ENCODE measurements around the gene MUC4. TPM values are rescaled to one million over a fixed set of nuclear protein-coding genes. Genes with fewer than 3 reads are reported as not detected.

The MUC4 gene
- polyA plus RNA-seq, 1 donor from 2014 or later, result not detected

- H3K4me2 ChIP-seq (ENCODE audit: low read length), result no peak overlapping the region
- no peak overlapping the region for H3K27ac ChIP-seq (ENCODE audit: low read length)
- H3K9ac ChIP-seq (ENCODE audit: low read length), result no peak overlapping the region
- H3K36me3 ChIP-seq (ENCODE audit: insufficient read depth, low read length), result no peaks in the 10 kb centered on the region
- H4K20me1 ChIP-seq (ENCODE audit: insufficient read depth), result no peaks in the 10 kb centered on the region
- H3K9me3 ChIP-seq (ENCODE audit: low read length), result no peaks in the 10 kb centered on the region
- no peaks in the 10 kb centered on the region for H3K9me2 ChIP-seq (ENCODE audit: insufficient read depth, low read length)
- H3K4me3 ChIP-seq (ENCODE audit: low read length), result no peak overlapping the region
- TF ChIP-seq EZH2 (IDR thresholded peaks at IDR 0.05; ENCODE audit: borderline replicate concordance, insufficient read depth, low read length, poor library complexity, severe bottlenecking), result no peak
- TF ChIP-seq REST (IDR thresholded peaks at IDR 0.05; ENCODE audit: borderline replicate concordance), result no peak
- no peak for TF ChIP-seq EP300 (conservative IDR thresholded peaks at IDR 0.05; ENCODE audit: poor library complexity, severe bottlenecking)
- TF ChIP-seq SMC3 (conservative IDR thresholded peaks at IDR 0.05; ENCODE audit: poor library complexity), result no peak
- no peak for TF ChIP-seq CTCF (IDR thresholded peaks at IDR 0.05; ENCODE audit: poor library complexity, severe bottlenecking)
- no peak for TF ChIP-seq TAF1 (IDR thresholded peaks at IDR 0.05; ENCODE audit: low read depth)
- no peak for TF ChIP-seq MXI1 (conservative IDR thresholded peaks at IDR 0.05; ENCODE audit: poor library complexity, severe bottlenecking)
- no peak for TF ChIP-seq POLR2AphosphoS5 (IDR thresholded peaks at IDR 0.05)
- no peak for TF ChIP-seq RAD21 (conservative IDR thresholded peaks at IDR 0.05)
- H3K27me3 ChIP-seq (ENCODE audit: insufficient read depth, low read depth, low read length), result no peaks in the 10 kb centered on the region
- H2AFZ ChIP-seq (ENCODE audit: low read depth, low read length), result no peak overlapping the region
- no peaks in the 10 kb centered on the region for H3K79me2 ChIP-seq (replicated peaks; ENCODE audit: insufficient read depth, low read length)
- no peaks in the 10 kb centered on the region for H3F3A ChIP-seq (ENCODE audit: insufficient read depth, low read length, poor library complexity, severe bottlenecking)
Measured at GRCh38 chr3:195801251-195802183, 10.2 kb downstream of the MUC4 start.

- Histone ChIP-seq H2AFZ (ENCODE audit: low read depth, low read length) (no peak overlapping the region), H3K9me3 (ENCODE audit: low read length) (no peaks in the 10 kb centered on the region), H3K36me3 (ENCODE audit: insufficient read depth, low read length) (no peaks in the 10 kb centered on the region), H3K27me3 (ENCODE audit: insufficient read depth, low read depth, low read length) (no peaks in the 10 kb centered on the region), H3K4me3 (ENCODE audit: low read length) (no peak overlapping the region), H3K9ac (ENCODE audit: low read length) (no peak overlapping the region), H3K79me2 (replicated peaks; ENCODE audit: insufficient read depth, low read length) (no peaks in the 10 kb centered on the region), H3K9me2 (ENCODE audit: insufficient read depth, low read length) (no peaks in the 10 kb centered on the region), H3K4me2 (ENCODE audit: low read length) (no peak overlapping the region), H3F3A (ENCODE audit: insufficient read depth, low read length, poor library complexity, severe bottlenecking) (no peaks in the 10 kb centered on the region), H3K27ac (ENCODE audit: low read length) (no peak overlapping the region), H4K20me1 (ENCODE audit: insufficient read depth) (no peaks in the 10 kb centered on the region)
- TF ChIP-seq REST (IDR thresholded peaks at IDR 0.05; ENCODE audit: borderline replicate concordance) (no peak), EZH2 (IDR thresholded peaks at IDR 0.05; ENCODE audit: borderline replicate concordance, insufficient read depth, low read length, poor library complexity, severe bottlenecking) (no peak), SMC3 (conservative IDR thresholded peaks at IDR 0.05; ENCODE audit: poor library complexity) (no peak), POLR2AphosphoS5 (IDR thresholded peaks at IDR 0.05) (no peak), MXI1 (conservative IDR thresholded peaks at IDR 0.05; ENCODE audit: poor library complexity, severe bottlenecking) (no peak), CTCF (IDR thresholded peaks at IDR 0.05; ENCODE audit: poor library complexity, severe bottlenecking) (no peak), RAD21 (conservative IDR thresholded peaks at IDR 0.05) (no peak), EP300 (conservative IDR thresholded peaks at IDR 0.05; ENCODE audit: poor library complexity, severe bottlenecking) (no peak), TAF1 (IDR thresholded peaks at IDR 0.05; ENCODE audit: low read depth) (no peak)
Measured at GRCh38 chr3:195800240-195800639, 11.5 kb downstream of the MUC4 start.
